Right lobe of liver (tissue), 4 donors: Measurements from ENCODE around the gene MTRFR.

Experiments
- POLR2A ChIP-seq: fragments of 450-650 bp; IDR thresholded peaks from one replicate; pipeline ENCODE4 v1.6.1; 2017; ENCODE audit warnings: antibody characterized with exemption, mild to moderate bottlenecking
- TF ChIP-seq, protein P1 (sequence below), 4 donors: fragments of 200-600 bp in 3 of 4; fragments of 450-650 bp in 1 of 4; IDR thresholded peaks; one replicate each; pipeline versions ENCODE4 v1.5.1 to v1.8.0; 2016 to 2022; ENCODE audit warnings: antibody characterized with exemption in 4 of 4, mild to moderate bottlenecking in 2 of 4
- donor health status: DM: no; HTN: no; CAD: no.
- donor health status: DM: no; HTN: no; CAD: no.
- donor health status: DM: no; HTN: yes; CAD: no.

- TF ChIP-seq, protein P1, sequence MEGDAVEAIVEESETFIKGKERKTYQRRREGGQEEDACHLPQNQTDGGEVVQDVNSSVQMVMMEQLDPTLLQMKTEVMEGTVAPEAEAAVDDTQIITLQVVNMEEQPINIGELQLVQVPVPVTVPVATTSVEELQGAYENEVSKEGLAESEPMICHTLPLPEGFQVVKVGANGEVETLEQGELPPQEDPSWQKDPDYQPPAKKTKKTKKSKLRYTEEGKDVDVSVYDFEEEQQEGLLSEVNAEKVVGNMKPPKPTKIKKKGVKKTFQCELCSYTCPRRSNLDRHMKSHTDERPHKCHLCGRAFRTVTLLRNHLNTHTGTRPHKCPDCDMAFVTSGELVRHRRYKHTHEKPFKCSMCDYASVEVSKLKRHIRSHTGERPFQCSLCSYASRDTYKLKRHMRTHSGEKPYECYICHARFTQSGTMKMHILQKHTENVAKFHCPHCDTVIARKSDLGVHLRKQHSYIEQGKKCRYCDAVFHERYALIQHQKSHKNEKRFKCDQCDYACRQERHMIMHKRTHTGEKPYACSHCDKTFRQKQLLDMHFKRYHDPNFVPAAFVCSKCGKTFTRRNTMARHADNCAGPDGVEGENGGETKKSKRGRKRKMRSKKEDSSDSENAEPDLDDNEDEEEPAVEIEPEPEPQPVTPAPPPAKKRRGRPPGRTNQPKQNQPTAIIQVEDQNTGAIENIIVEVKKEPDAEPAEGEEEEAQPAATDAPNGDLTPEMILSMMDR (IDR thresholded peaks at IDR 0.05): no peak
- TF ChIP-seq POLR2A: no peak
Measured at GRCh38 chr12:123306200-123306599, 73.0 kb downstream of the MTRFR start.
